K562 (cell line): ENCODE measurements around the gene SH3BP5L. TPM values are rescaled to one million over a fixed set of nuclear protein-coding genes. Genes with fewer than 3 reads are reported as not detected.
A peak's percentile ranks its signal among the peaks of the same experiment; 100 is the strongest.

ENCODE experiments used
- BCOR ChIP-seq: fragments of 450-650 bp; IDR thresholded peaks from 2 replicates; pipeline ENCODE4 v1.6.1; 2016
- CHD7 ChIP-seq: fragments of 200-600 bp; sonication (generic); IDR thresholded peaks from one replicate; pipeline ENCODE4 v1.6.1; 2012; ENCODE audit warnings: mild to moderate bottlenecking, low read depth, low read length, inconsistent platforms
- EWSR1 ChIP-seq: fragments of 450-650 bp; IDR thresholded peaks from 2 replicates; pipeline ENCODE4 v1.6.1; 2018; ENCODE audit warnings: borderline replicate concordance, mild to moderate bottlenecking, low read depth, moderate library complexity; ENCODE audit not compliant: partially characterized antibody
- HIVEP1 ChIP-seq: fragments of 250-450 bp; sonication (Bioruptor Pico); IDR thresholded peaks from 2 replicates; pipeline ENCODE4 v1.4.0; 2020; ENCODE audit warnings: mild to moderate bottlenecking
- NUFIP1 ChIP-seq: fragments of 450-650 bp; IDR thresholded peaks from 2 replicates; pipeline ENCODE4 v1.6.1; 2018; ENCODE audit not compliant: partially characterized antibody
- ZNF609 ChIP-seq: sonication (generic); formaldehyde crosslinking; IDR thresholded peaks from 2 replicates; pipeline ENCODE4 v1.8.1; 2023; ENCODE audit warnings: missing genetic modification reagents, mild to moderate bottlenecking, borderline replicate concordance
- ZSCAN32 ChIP-seq: fragments of 450-650 bp; formaldehyde crosslinking; IDR thresholded peaks from 2 replicates; pipeline ENCODE4 v1.4.0; 2020; ENCODE audit warnings: mild to moderate bottlenecking, moderate library complexity
- polyA plus RNA-seq, 8 experiments: library from polyadenylated mRNA; depleted of rRNA in 4 of 8; stranded (reverse) in 5 of 8; unstranded in 3 of 8; fragments of >200 nt; fragmentation: Nextera tagmentation in 2 of 8; fragmentation: Illumina TruSeq in 1 of 8; extraction: Ambion mirVana in 2 of 8; extraction: Trizol in 1 of 8; gene quantifications; 2 replicates each; pipeline versions ENCODE4 v1.2.1 to v1.2.3, GENCODE V29; 2011 to 2014; ENCODE audit warnings: inconsistent platforms in 1 of 8, missing spikeins in 1 of 8
- total RNA-seq, 7 experiments: library from RNA; depleted of rRNA in 6 of 7; stranded (reverse); fragments of >200 nt in 6 of 7; fragmentation: Illumina TruSeq in 2 of 7; extraction: Trizol in 2 of 7; gene quantifications; 2 replicates each; pipeline versions ENCODE4 v1.2.1 to v1.2.3, GENCODE V29; 2011 to 2021; ENCODE audit warnings: low replicate concordance in 1 of 7
- TF ChIP-seq, protein P1 (sequence below): sonication (generic); formaldehyde crosslinking; IDR thresholded peaks from 2 replicates; pipeline ENCODE4 v1.8.0; 2022; ENCODE audit warnings: missing genetic modification reagents, mild to moderate bottlenecking, moderate library complexity, borderline replicate concordance

The SH3BP5L gene
- total and polyA plus RNA-seq, 9 of the 15 experiments (the other 6 are each of a cell fraction or from before 2014, with no cell fraction given), result 1.9 to 26.5 (median 15.8) TPM

GRCh38 chr1:248858096-248858890 lies 32.6 kb upstream of the SH3BP5L start (continued):
- TF ChIP-seq ZNF609 (CRISPR knock-in tag) (peak; percentile 64; the same call in 1 of the 2 replicates), BCOR (no peak; the same call in 1 of the 2 replicates), CHD7 (no peak), HIVEP1 (CRISPR knock-in tag) (no peak), EWSR1 (no peak), ZSCAN32 (no peak), NUFIP1 (no peak)
- TF ChIP-seq, protein P1, sequence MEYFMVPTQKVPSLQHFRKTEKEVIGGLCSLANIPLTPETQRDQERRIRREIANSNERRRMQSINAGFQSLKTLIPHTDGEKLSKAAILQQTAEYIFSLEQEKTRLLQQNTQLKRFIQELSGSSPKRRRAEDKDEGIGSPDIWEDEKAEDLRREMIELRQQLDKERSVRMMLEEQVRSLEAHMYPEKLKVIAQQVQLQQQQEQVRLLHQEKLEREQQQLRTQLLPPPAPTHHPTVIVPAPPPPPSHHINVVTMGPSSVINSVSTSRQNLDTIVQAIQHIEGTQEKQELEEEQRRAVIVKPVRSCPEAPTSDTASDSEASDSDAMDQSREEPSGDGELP (CRISPR knock-in tag), result peak; percentile 93
